C4-2B (cell line): ENCODE measurements around the gene OR2V2.

Experiments
- CTCF ChIP-seq: fragments of 450-650 bp; conservative IDR thresholded peaks from 2 replicates; pipeline ENCODE4 v1.5.1; 2017; ENCODE audit warnings: mild to moderate bottlenecking
- ZFX ChIP-seq: fragments of 450-650 bp; IDR thresholded peaks from 2 replicates; pipeline ENCODE4 v1.6.1; 2017

GRCh38 chr5:181099602-181100086, 47.7 kb upstream of the OR2V2 start:
- no peak for TF ChIP-seq CTCF
- TF ChIP-seq ZFX, result no peak
